ENCODE results near the gene AS3MT.

GRCh38 chr10:102930720-102931119 lies 61.5 kb downstream of the AS3MT start:
- TF ChIP-seq POLR2A (IDR thresholded peaks at IDR 0.05), result no peak
- no peak for TF ChIP-seq CTCF (IDR thresholded peaks at IDR 0.05 in 8 of 11, conservative IDR thresholded peaks at IDR 0.05 in 3 of 11)
- TF ChIP-seq POLR2AphosphoS5 (IDR thresholded peaks at IDR 0.05), result no peak

Data from spleen (tissue), 7 donors.